HEK293 (cell line): Measurements from ENCODE around the gene CPA5.
"Not testable (repeated sequence)": the region's sequence is repeated elsewhere in the genome, so short reads cannot be mapped to it uniquely, and the experiment has no call there.

Experiments
- BCL11B ChIP-seq: fragments of 450-650 bp; formaldehyde crosslinking; IDR thresholded peaks from 2 replicates; pipeline ENCODE4 v1.5.1; 2016; ENCODE audit warnings: low read depth, missing biosample characterization, missing genetic modification characterization
- CTCF ChIP-seq: fragments of 450-650 bp; formaldehyde crosslinking; IDR thresholded peaks from 2 replicates; pipeline ENCODE4 v1.5.1; 2016; ENCODE audit warnings: missing biosample characterization, missing genetic modification characterization
- HOXC10 ChIP-seq: sonication (generic); formaldehyde crosslinking; IDR thresholded peaks from 2 replicates; pipeline ENCODE4 v1.8.1; 2023; ENCODE audit warnings: mild to moderate bottlenecking, missing genetic modification reagents
- OSR2 ChIP-seq: fragments of 450-650 bp; formaldehyde crosslinking; IDR thresholded peaks from 2 replicates; pipeline ENCODE4 v1.5.1; 2016; ENCODE audit warnings: missing biosample characterization, missing genetic modification characterization
- ZBTB44 ChIP-seq: fragments of 450-650 bp; IDR thresholded peaks from 2 replicates; pipeline ENCODE4 v1.5.1; 2018; ENCODE audit warnings: missing biosample characterization, mild to moderate bottlenecking, missing genetic modification characterization
- ZNF138 ChIP-seq: fragments of 450-650 bp; formaldehyde crosslinking; IDR thresholded peaks from 2 replicates; pipeline ENCODE4 v1.5.1; 2016; ENCODE audit warnings: missing biosample characterization, missing genetic modification characterization, borderline replicate concordance
- ZNF510 ChIP-seq: fragments of 450-650 bp; formaldehyde crosslinking; IDR thresholded peaks from 2 replicates; pipeline ENCODE4 v1.5.1; 2018; ENCODE audit warnings: mild to moderate bottlenecking, missing genetic modification characterization, missing biosample characterization; ENCODE audit not compliant: insufficient replicate concordance
- ZNF629 ChIP-seq: fragments of 450-650 bp; formaldehyde crosslinking; IDR thresholded peaks from 2 replicates; pipeline ENCODE4 v1.5.1; 2017; ENCODE audit warnings: missing biosample characterization, missing genetic modification characterization
- ZNF660 ChIP-seq: fragments of 450-650 bp; IDR thresholded peaks from 2 replicates; pipeline ENCODE4 v1.5.1; 2018; ENCODE audit warnings: missing biosample characterization, mild to moderate bottlenecking, missing genetic modification characterization

DNA sequence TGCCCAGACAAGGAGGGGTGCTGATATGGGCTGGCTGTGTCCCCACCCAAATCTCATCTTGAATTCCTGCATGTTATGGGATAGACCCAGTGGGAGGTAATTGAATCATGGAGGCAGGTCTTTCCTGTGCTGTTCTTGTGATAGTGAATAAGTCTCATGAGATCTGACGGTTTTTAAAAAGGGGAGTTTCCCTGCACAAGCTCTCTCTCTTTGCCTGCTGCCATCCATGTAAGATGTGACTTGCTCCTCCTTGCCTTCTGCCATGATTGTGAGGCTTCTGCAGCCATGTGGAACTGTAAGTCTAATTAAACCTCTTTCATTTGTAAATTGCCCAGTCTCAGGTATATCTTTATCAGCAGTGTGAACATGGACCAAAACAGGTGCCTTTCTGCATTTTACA, 31.8 kb downstream of the CPA5 start:
- TF ChIP-seq CTCF (tag by site-specific recombination); ZNF138 (tag by site-specific recombination); ZNF629 (tag by site-specific recombination); ZBTB44; ZNF510 (tag by site-specific recombination); BCL11B (tag by site-specific recombination); HOXC10; ZNF660; OSR2 (tag by site-specific recombination): not testable (repeated sequence)
